Suprapubic skin (tissue), 4 donors: Measurements from ENCODE around the gene MNS1.

Experiments used
- EP300 ChIP-seq: sonication (generic); formaldehyde crosslinking; IDR thresholded peaks from one replicate; pipeline ENCODE4 v1.6.1; 2017; ENCODE audit warnings: antibody characterized with exemption
- POLR2AphosphoS5 ChIP-seq, 3 donors: sonication (generic); formaldehyde crosslinking; IDR thresholded peaks; one replicate each; pipeline ENCODE4 v1.6.1; 2017; ENCODE audit warnings: antibody characterized with exemption in 3 of 3

DNA sequence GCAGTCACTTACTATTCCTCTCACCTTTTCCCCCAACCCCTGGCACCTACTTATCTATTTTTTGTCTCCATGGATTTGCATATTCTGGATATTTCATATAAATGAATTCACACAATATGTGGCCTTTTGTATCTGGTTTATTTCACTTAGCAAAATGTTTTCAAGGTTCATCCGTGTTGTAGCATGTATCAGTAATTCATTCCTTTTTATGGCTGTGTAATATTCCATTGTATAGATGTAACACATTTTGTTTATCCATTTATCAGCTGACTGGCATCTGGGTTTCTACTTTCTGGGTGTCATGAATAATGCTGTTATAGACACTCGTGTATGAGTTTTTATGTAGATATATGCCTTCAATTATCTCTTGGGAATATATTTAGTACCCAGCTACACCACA is 5.8 kb downstream of the MNS1 start:
- TF ChIP-seq POLR2AphosphoS5 (IDR thresholded peaks at IDR 0.05) (no peak), EP300 (no peak)
